ENCODE results near the gene PIP5KL1.
A peak's percentile ranks its signal among the peaks of the same experiment; 100 is the strongest.

PIP5KL1 gene

GRCh38 chr9:127949827-127950512 is 19.4 kb upstream of the PIP5KL1 start:
- no peak for DNase-seq (ENCODE audit: low read depth in 2 of 3, low spot score in 1 of 3)

- no peak for DNase-seq (ENCODE audit: low read depth in 2 of 3, low spot score in 1 of 3)
These were observed 17.5 kb upstream of the PIP5KL1 start for GRCh38 chr9:127947841-127948710.

DNA sequence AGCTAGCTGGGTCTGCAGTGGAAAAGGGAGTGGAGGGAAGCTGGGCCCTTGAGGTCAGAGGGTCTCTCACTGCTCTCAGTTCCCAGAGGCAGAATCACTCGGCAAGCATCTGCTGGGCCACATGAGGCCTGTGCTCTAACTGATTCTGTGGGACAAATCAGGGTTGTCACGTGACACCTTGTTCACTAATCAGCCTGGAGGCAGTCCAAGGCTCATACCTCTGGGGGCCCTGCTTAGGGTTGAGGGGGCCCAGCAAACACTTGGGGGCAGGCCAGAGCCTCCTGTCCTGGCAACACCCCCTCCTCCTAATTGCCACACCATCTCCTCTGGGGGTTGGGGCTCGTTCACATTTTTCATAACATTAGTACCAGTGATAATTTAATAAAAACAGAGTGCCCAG is 16.2 kb upstream of the PIP5KL1 start:
- no peak for DNase-seq (ENCODE audit: low read depth in 2 of 3, low spot score in 1 of 3)

DNA sequence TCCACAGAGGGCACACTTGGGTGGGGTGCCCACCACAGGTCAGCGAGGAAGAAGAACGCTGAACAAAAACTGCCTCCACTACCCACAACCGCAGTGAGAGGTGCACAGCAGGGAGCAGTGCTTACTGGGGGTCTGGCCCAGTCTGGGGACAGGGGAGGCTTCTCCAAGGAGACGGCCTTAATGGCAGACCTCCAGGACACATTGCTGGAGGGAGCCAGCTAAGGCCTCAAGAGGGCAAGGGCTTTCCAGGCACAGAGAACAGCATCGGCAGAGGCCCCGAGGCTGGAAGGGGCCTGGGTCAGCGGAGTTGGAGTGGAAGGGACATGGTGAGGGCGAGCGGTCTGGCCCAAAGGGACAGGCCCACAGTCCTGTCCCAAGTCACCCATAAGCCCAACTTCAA is 15.4 kb upstream of the PIP5KL1 start:
- DNase-seq (ENCODE audit: low read depth in 2 of 3, low spot score in 1 of 3) = no peak

DNA sequence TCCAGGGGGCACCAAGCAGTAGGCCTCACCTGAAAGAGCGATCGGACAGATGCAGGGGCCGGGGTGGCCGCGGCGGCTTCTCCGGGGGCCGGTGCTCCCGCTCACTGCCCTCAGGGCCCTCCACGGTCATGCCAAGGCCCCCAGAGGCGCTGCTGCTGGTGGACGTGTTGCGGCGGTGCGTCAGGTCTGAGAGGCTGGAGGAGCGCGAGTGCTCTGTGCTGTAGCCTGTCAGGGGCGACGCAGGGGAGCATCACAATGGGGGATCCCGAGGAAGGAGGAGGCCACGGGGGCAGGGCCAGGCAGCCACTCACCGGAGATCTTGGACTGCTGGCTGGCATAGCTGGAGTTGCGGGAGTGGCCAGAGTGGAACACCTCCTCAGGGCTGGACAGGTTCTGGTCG is 14.8 kb upstream of the PIP5KL1 start:
- DNase-seq (ENCODE audit: low read depth in 2 of 3, low spot score in 1 of 3) = no peak

DNA sequence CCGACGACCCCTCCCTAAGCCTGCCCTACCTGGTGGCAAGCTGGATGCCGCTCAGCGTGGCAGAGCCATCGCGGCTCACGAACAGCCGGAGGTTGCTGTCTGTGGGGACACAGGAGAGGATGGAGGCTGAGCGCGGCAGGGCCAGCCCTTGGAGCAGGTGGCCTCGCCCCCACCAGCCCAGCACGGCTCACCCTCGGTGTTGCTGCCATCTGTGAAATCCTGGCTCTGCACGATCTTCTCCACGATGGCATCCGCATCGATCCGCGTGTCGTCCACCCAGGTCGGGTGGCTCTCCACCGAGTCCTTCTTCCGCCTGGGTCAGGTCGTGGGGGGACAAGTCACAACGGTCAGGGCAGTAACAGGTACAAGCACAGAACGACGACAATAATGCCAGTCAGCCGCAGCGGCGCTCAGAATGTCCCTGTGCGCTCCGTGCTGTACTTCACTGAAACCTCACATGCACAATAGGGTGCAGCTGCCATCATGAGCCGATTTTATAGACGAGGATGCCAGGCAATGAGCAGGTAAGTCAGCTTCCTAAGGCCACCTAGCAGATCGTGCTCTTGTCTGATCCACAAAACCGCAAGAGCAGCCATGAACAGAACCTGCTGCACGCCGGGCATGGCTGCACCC is 14.1 kb upstream of the PIP5KL1 start:
- no peak for DNase-seq (ENCODE audit: low read depth in 2 of 3, low spot score in 1 of 3)

- peak; percentile 65 to 81 (median 78) for DNase-seq (ENCODE audit: low read depth in 2 of 3, low spot score in 1 of 3)
These were observed 13.2 kb upstream of the PIP5KL1 start for GRCh38 chr9:127943731-127944144.

DNA sequence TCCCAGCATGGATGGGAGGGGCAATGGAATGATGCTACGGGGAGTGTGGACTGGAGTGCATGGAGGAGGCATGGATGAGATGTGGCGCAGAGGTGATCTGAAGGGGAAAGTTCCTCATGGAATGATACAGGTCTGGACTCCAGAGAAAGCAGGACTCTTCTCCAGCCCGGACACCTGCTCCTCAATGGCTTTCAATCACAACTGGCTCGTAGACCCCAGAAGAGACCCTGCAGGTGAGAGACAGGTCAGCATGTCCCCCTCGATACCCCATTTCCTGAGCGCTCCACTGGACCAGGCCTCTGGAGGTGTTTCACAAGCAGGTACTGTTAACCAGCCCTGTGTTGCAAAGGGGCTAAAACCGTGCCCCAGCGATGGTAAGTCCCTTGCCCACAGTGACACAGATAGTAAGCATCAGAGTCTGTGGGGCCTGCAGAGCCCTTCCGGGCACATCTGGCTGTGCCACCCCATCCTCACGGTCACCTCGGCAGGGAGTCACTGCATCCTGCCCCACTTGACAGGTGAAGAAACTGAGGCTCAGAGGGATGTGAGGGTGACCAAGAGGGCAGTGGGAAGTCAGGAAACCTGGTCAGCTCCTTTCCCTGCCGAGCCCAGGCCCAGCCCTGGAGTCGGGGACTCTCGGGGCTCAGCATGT is 12.6 kb upstream of the PIP5KL1 start:
- no peak for DNase-seq (ENCODE audit: low read depth in 2 of 3, low spot score in 1 of 3)

DNA sequence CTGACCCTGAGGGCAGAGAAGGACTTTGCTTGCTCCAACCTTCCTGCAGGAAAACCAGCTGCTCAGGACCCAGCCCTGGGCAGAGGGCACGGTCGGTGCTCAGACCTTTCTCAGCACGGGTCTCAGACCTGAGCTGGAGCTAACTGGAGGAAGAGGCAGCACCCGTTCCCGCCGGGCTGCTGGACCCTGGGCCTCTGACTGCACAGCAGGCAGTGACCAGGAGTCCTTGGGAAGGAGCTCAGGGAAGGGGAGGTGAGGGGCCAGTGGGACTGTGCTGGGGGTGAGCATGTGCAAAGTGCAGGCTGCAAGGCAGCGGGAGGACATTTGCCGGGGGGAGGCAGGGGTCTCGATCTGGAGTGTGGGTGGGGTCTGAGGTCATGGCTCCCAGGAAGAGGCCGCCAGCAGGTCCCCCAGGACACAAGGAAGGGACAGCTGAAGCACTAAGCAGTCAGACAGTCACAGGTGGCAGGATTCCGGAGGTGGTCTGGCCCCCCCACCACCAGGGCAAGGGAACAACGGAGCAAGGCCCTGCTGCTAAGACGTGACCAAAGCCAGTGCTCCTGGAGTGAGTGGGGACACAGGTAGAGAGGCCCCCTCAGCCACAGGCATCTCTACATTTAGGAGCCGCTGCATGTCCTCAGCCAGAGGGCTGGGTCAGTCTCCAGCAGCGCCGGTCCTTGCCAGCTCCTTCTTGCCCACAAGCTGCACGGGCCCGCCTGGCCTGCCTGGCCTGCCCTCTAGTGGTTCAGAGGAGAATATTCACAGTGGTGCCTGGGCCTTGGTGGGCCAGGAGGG is 11.8 kb upstream of the PIP5KL1 start:
- no peak for DNase-seq (ENCODE audit: low read depth in 2 of 3, low spot score in 1 of 3)

DNA sequence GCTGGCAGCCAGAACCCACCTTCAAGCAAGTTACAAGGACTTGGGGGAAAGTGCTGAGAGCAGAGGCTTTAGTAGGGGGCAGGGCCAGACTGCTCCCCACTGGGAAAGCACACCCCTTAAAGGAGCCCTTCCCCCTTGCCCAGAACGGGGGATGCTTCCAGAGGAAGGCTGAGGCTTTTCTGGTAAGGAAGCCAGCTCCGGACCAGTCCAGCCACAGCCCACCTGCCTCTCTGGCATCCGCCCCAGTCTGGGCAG is 11.3 kb upstream of the PIP5KL1 start:
- no peak for DNase-seq (ENCODE audit: low read depth in 2 of 3, low spot score in 1 of 3)

DNA sequence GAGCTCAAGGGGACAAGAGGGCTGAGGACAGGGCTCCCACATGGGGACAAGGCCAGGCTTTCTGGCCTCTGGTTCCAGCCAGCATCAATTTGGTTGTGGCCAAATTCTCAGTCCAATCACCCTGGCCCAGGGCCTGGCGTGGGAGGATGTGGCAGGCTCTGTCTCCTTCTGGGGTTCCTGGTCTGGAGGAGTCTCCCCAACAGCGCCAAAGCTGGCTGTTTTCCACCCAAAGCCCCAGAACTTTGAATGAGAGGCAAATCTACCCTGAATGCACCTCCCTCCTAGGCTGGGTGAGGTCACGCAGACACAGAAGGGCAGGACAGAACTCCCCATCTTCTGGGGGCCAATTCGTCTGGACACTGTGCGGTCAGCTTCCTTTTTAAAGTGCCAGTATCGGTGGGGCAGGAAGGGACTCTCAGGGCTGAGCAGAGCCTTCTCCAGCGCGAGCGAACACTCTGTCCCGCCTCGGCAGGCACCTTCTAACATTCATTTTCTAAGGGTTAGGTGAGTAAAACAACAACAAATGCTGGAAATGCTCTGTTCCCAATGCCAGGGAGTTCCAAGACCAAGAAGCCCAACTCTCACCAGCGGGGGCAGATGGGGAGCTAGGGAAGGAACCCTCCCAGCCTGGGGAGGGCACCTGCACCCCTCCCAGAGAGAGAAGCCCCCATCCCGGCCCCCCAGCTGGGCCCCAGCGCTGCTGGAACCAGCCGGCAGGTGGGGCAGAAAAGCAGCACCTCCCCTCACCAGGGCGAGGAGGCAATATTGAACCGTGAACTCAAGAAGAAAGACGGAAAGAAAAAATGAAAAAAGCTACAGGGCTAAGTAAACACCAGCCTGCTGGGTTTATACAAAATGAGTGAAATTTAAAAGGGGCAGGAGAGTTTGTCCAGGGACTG is 10.7 kb upstream of the PIP5KL1 start:
- DNase-seq (ENCODE audit: low read depth in 2 of 3, low spot score in 1 of 3) = no peak

DNA sequence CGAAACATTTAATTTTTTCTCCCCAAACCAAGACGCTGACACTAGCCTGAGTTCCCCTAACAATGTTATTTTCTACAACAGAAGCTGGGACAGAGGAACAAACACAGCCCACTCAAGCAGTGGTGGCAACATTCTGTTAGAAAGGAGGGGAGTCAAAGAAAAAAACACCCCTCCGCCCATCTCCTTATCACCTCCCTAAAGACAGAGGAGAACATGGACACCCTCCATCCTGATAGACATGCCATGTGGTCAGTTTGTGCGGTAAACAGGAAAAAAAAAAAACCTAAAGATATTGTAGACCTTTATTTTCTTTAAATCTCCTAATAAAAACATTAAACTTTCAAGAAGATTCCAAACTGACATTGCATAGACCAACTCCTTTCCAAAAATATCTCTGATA is 10.0 kb upstream of the PIP5KL1 start:
- no peak for DNase-seq (ENCODE audit: low read depth in 2 of 3, low spot score in 1 of 3)

GRCh38 chr9:127938298-127938690 is 7.7 kb upstream of the PIP5KL1 start:
- DNase-seq (ENCODE audit: low read depth in 2 of 3, low spot score in 1 of 3) = no peak

- peak; percentile 71 to 82 (median 76) for DNase-seq (ENCODE audit: low read depth in 2 of 3, low spot score in 1 of 3)
These were observed 7.1 kb upstream of the PIP5KL1 start, which contains the start of gene DPM2 for GRCh38 chr9:127937388-127938297. Gene DPM2, minus strand, starts transcription at chr9:127937854. Its CDS starts 34 bp downstream, at chr9:127937820.

DNA sequence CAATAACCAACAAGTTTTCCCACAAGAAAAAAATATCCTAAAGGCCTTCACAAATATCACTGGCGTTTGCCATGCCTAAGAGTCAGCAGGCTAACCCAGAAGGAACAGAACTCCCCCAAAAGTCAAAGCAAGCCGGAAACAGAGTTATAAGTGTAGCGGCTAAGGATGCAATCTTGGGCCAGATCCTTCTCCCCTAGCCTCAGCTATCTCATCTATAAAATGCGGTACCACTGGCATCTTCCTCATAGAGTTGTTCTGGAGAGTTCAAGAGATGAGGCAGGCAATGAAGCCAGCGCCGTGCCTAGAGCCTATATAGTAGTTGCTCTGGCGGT is 6.4 kb upstream of the PIP5KL1 start:
- no peak for DNase-seq (ENCODE audit: low read depth in 2 of 3, low spot score in 1 of 3)

DNA sequence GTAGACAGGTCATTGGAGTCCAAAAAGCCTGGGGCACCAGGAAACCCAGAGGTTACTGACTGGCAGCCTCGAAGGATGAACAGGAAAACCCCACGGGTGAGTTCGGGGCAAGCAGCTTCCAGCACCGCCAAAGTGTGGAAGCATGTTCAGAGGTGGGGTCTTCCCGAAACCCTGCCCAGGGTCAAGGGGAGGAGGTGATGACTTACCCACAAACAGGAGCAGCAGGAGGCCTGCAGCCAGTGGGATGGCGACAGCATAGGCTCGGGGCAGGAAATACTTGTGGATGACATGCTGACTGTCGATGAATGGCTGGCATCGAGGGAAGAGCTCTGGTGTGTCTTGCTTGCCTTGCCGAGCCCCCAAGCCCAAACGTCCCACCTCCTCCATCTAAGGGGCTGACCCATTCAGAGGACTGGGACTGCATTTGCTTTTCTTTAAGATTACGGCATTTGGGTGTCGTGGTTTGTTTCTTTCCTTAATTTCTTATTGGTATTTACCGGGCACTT is 5.8 kb upstream of the PIP5KL1 start:
- DNase-seq (ENCODE audit: low read depth in 2 of 3, low spot score in 1 of 3) = no peak

GRCh38 chr9:127935765-127936221 is 5.2 kb upstream of the PIP5KL1 start:
- DNase-seq (ENCODE audit: low read depth in 2 of 3, low spot score in 1 of 3) = no peak

DNA sequence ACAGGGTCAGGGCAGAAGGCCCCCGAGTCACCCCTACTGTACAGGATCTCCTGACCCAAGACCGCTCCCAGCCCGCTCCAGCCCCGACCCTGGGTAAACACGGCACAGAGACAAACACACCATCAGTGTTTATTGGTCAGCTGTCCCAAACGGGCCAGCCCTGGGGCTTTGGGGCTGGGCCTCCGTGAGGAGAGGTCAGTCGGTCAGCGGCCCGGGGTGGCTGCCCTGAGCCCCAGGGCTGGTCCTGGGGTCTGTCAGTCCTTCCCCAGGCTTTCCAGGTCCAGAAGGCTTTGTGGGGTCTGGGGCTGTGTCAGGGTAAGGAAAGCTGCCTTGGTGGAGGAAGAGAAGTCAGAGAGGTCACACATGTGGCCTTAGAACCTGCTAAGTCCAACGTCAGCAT is 4.4 kb upstream of the PIP5KL1 start:
- DNase-seq (ENCODE audit: low read depth in 2 of 3, low spot score in 1 of 3) = no peak

- DNase-seq (ENCODE audit: low read depth in 2 of 3, low spot score in 1 of 3) = no peak
These were observed 3.7 kb upstream of the PIP5KL1 start for GRCh38 chr9:127934248-127934647.

Measured in stimulated activated CD4-positive, alpha-beta T cell treated with anti-CD3 and anti-CD28 coated beads, Interleukin-12 subunit alpha, Interleukin-12 subunit beta, amount 100 ng/mL, for 48 hours (primary cell).